ENCODE data around the gene RETSAT. TPM values are rescaled to one million over a fixed set of nuclear protein-coding genes. Genes with fewer than 3 reads are reported as not detected.
"Not testable (repeated sequence)": the region's sequence is repeated elsewhere in the genome, so short reads cannot be mapped to it uniquely, and the experiment has no call there.

The RETSAT gene
- polyA plus RNA-seq, 2 of the 4 experiments (the other 2 are of a cell fraction): 42.3 to 51.6 TPM

DNA sequence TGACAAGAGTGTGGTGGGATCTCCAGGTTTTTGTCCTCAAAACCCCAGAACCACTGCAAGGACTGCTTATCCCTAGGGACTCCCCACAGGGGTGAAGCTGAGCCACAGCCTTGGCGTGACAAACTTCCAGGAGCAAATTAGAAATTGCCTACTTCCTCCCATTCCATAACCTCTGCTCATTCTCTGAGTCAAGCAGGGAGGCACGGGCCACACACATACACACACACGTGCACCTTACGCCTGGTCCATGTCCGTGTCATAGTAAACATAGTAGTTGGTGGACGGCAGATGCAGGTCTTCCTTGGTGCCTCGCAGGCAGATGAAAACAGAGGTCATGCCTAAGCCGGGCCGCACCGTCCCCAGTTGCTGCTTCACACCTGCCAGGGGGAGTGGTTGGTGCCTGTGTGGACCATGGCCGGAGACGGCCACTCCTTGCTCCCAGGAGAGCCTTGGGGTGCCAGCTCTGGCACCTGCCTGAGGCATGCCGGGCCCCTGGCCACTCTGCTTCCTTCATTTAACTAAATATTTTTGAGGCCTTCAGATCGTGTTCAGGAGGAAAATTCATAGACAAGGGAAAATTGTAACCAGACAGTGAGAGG lies 9.9 kb downstream of the RETSAT start:
- TF ChIP-seq FOXS1 (CRISPR knock-in tag; IDR thresholded peaks at IDR 0.05) (no peak), HDAC2 (IDR thresholded peaks at IDR 0.05) (no peak), EHMT2 (IDR thresholded peaks at IDR 0.05; ENCODE audit: low read depth) (no peak), KDM5A (IDR thresholded peaks at IDR 0.05) (no peak), JUN (IDR thresholded peaks at IDR 0.05) (no peak), GATA3 (IDR thresholded peaks at IDR 0.05; ENCODE audit: borderline replicate concordance) (no peak), HOXA7 (CRISPR knock-in tag; IDR thresholded peaks at IDR 0.05) (no peak), CEBPB (IDR thresholded peaks at IDR 0.05) (no peak), CBX2 (IDR thresholded peaks at IDR 0.05; ENCODE audit: borderline replicate concordance, low read depth) (no peak), POLR2AphosphoS2 (conservative IDR thresholded peaks at IDR 0.05; ENCODE audit: low read length) (no peak), SREBF2 (IDR thresholded peaks at IDR 0.05) (no peak), HOXB5 (CRISPR knock-in tag; IDR thresholded peaks at IDR 0.05) (no peak), BHLHE40 (IDR thresholded peaks at IDR 0.05; ENCODE audit: low read depth, low read length) (no peak), NR3C1 (IDR thresholded peaks at IDR 0.05) (no peak)
- TF ChIP-seq, protein P1, sequence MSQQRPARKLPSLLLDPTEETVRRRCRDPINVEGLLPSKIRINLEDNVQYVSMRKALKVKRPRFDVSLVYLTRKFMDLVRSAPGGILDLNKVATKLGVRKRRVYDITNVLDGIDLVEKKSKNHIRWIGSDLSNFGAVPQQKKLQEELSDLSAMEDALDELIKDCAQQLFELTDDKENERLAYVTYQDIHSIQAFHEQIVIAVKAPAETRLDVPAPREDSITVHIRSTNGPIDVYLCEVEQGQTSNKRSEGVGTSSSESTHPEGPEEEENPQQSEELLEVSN (IDR thresholded peaks at IDR 0.05; ENCODE audit: borderline replicate concordance, low read depth): no peak
- TF ChIP-seq, protein P2, sequence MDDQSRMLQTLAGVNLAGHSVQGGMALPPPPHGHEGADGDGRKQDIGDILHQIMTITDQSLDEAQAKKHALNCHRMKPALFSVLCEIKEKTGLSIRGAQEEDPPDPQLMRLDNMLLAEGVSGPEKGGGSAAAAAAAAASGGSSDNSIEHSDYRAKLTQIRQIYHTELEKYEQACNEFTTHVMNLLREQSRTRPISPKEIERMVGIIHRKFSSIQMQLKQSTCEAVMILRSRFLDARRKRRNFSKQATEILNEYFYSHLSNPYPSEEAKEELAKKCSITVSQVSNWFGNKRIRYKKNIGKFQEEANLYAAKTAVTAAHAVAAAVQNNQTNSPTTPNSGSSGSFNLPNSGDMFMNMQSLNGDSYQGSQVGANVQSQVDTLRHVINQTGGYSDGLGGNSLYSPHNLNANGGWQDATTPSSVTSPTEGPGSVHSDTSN (IDR thresholded peaks at IDR 0.05): no peak
- TF ChIP-seq, protein P3, sequence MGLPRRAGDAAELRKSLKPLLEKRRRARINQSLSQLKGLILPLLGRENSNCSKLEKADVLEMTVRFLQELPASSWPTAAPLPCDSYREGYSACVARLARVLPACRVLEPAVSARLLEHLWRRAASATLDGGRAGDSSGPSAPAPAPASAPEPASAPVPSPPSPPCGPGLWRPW (IDR thresholded peaks at IDR 0.05): no peak
- TF ChIP-seq, protein P4, sequence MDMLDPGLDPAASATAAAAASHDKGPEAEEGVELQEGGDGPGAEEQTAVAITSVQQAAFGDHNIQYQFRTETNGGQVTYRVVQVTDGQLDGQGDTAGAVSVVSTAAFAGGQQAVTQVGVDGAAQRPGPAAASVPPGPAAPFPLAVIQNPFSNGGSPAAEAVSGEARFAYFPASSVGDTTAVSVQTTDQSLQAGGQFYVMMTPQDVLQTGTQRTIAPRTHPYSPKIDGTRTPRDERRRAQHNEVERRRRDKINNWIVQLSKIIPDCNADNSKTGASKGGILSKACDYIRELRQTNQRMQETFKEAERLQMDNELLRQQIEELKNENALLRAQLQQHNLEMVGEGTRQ (IDR thresholded peaks at IDR 0.05): no peak
- TF ChIP-seq, protein P5, sequence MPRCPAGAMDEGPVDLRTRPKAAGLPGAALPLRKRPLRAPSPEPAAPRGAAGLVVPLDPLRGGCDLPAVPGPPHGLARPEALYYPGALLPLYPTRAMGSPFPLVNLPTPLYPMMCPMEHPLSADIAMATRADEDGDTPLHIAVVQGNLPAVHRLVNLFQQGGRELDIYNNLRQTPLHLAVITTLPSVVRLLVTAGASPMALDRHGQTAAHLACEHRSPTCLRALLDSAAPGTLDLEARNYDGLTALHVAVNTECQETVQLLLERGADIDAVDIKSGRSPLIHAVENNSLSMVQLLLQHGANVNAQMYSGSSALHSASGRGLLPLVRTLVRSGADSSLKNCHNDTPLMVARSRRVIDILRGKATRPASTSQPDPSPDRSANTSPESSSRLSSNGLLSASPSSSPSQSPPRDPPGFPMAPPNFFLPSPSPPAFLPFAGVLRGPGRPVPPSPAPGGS (IDR thresholded peaks at IDR 0.05): no peak
- FAIRE-seq: no peak
- ATAC-seq: 0 out of 6 replicates have a peak, but pooled peaks of 1 of the 2 experiments have one; percentile 3
- WGBS (ENCODE audit: missing lambda C conversion rate): 89% methylated on average over 12 of the region's 14 CpGs
- H3K4me2 ChIP-seq: no peak overlapping the region
- no peak for DNase-seq (ENCODE audit: low read depth in 1 of 2, low spot score in 1 of 2)
- no peaks in the 10 kb centered on the region for H3K9me3 ChIP-seq
- no peaks in the 10 kb centered on the region for H3K4me1 ChIP-seq
- CTCF ChIA-PET: interaction anchor here (1.3 kb wide), 1 partner anchor 60 kb away, joined by 4 read pairs; no protein-coding TSS in a partner anchor
- POLR2A ChIA-PET: interaction anchor here (1.4 kb wide), 1 partner anchor 10 kb away, joined by 6 read pairs; the partner anchor contains the start of genes ELMOD3 and RETSAT
- no peak overlapping the region for H3K4me3 ChIP-seq
- no peak overlapping the region for H3K27ac ChIP-seq

DNA sequence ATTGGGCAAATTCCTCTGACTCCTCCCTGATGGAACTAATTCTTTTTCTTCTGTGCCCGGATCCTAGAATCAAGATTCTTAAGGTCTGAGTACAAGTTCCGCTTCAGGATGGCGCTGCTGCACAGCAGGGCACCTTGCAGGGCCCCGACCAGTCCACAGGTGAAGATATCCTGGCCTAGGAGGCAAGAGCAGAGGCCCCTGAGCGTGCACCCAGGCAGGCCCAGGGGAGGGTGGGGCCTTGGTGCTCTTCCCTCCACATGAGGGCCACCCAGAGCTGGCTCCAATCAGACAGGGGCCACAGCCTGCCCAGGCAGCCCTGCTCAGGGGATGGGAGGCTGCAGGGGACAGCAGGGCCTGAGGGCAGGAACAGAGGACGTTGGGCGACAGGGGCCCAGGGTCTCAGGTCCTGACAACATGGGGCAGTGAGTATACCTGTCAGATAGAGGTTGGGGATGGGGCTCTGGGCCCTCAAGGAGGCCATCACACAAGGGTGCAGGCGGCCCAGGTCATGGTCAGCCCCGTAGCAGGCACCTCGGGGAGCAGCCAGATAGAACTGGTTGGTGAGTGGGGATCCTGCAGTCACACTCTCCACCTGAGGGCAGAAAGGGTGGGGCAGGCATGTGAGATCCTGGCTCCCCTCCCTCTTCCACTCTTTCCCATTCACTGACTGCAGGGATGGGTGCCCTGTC lies 11.0 kb downstream of the RETSAT start:
- peak; percentile 31 to 37; a peak in 3 of 6 replicates for ATAC-seq
- H3K9me3 ChIP-seq; H3K4me1 ChIP-seq; DNase-seq (ENCODE audit: low read depth in 1 of 2, low spot score in 1 of 2); POLR2A ChIA-PET; FAIRE-seq; H3K27ac ChIP-seq; H3K4me2 ChIP-seq; H3K4me3 ChIP-seq: not testable (repeated sequence)
- CTCF ChIA-PET: interaction anchor here (1.1 kb wide), 1 partner anchor 57 kb away, joined by 5 read pairs; no protein-coding TSS in a partner anchor
- WGBS (ENCODE audit: missing lambda C conversion rate): 94% methylated on average over 9 of the region's 10 CpGs

Measured in A549 (cell line).